Measurements from ENCODE around the gene MAP1LC3A.

Gene MAP1LC3A

DNA sequence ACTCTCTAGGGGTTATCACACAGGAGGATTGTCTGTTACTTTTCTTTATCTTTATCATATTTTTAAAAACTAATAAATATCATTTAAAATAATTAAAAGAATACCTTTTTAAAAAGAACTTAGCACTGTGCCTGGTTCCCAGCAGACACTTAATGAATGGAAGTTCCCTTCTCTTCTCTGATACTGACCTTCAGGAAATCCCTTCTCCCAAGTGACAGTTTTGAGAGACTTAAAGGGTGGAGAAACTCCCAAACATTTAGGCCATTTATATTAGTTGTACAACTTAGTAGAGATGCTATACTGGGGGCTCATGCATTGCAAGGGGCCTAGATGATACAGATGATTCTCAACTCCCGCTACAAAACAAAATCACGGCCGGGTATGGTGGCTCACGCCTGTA is 18.5 kb downstream of the MAP1LC3A start:
- ATAC-seq (no peak), DNase-seq (no peak)

DNA sequence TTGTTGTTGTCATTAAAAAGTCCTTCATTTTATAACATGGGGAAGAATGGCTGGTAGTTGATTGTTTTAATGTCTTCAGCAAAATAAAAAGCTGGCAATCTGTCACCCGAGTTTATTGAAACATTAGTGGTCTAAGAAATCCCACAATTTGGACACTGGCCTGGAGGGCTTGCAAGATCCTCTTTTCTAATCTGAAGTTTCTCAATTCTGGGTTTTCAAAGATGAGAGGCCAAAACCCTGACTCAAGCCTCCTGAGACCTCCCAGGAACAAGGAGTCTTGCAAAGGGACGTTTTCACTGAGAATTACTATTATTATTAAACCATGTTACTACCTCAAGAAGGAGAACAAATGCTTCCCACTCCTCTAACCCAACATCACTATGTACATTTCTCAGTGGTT is 19.5 kb downstream of the MAP1LC3A start:
- no peak for ATAC-seq
- DNase-seq, result no peak

GRCh38 chr20:34578521-34578920 is 20.0 kb downstream of the MAP1LC3A start:
- ATAC-seq, result no peak
- DNase-seq, result no peak

DNA sequence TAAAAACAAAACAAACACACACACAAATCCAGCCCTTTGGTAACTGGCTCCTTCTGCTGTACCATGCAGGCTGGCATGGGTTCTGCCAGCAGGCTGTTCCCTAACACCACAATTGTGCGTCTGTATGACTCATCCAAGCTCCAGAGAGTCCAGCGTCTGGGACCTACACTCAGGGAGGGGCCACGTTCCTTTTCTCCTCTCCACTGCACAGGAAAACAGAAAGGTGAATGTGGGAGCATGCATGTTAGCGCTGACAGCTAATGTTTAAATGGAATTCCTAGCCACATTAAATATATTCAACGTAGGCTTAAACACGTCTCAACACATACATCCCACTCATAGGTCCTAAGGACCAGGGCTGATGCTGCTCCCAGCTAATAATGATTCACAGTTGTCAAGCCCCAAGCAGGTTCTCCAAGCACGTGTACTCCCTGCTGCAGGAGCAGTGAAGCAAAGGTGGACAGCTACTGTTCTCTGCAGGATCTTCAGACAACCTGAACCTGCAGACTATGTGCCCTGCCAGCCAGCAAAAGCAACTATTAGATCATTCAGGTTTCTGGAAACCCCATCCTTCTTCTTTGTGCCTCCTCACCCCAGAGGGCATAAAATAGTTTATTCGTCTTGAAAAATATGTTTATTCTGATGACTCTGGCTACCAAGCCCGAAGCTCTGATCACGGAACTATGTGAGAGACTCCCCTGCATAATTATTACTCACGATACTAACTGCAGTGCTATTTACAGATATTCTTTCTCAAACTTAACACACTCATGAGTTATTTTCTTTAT is 20.9 kb downstream of the MAP1LC3A start:
- DNase-seq (no peak), ATAC-seq (no peak)

DNA sequence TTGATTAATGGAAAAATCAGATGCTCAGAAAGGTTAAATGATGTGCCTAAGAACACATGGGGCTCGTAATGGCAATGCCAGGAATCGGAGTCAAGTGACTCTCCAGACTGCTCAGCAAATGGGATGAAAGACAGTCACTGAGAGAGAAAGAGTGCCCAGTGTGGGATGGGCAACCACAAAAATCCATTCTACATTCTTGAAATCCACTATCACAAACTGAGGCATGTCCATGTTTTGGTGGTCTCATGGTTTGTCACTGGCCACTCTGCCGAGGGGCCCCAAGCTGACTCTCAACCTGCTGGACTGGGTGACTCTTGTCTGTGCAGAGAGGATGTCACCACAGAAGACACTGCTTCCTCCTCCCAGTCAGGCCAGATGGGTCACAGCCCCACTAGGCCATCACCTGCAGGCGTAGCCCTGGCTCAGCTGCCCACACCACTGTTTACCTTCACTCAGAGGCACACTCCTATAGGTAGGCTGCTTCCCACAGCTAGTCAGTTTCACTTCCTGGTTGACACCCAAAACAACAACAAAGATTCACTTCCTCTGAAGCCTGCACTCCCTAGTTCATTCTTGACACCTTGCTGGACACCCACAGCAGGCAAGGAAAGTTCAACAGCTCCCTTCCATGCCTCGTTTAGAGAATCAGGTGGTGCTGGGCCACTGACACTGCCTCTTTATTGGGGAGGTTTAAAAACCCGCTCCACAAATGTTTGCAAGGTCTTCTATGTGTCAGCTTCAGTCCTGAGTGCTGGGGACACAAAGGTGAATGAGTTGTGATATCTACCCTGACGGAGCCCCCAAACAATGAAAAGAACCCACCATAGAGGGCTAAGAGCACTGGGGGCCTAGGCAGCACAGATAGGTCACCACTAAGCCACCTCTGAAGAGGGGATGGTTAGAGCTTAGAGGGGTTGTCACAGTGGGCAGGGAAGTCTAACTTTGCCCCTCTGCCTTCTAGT is 21.7 kb downstream of the MAP1LC3A start:
- DNase-seq (no peak), ATAC-seq (no peak)

DNA sequence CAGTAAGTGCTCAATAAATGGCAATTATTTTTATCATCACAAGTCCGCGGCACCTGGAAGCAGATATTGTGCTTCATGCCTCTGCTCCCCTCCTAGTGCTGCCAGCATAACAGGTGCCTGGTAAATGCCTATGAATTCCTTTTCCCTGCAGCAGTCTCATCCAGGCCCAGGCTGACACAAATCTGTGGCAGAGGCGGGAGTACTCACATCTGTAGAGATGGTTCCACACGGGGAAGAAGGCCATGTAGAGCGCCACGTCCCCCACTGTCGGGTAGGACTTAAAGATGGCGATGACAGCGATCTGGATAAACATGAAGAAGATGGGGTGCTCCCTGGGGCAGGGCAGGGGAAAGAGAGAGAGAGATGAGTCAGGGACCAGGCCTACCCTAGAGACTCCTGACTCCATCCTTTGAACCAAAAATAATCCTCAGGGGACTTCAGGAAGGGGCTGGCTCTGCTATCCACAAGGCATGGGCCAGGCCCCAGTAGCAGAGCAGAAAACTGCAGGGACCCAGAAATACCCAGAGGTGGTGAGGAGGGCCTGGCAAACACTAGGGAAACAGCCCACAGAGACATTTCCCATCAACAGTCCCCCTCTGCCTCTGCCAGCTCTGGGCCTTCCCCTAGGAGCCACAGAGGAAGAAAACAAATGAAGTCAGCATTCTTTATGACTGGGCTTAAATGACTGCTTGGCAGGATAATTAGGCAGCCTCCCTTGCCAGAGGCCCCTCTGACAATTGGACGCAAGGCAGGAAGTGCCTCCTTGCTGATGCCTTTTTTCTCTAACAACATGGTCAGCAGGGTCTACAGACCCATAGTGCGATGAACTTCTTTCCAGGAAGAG is 23.0 kb downstream of the MAP1LC3A start:
- DNase-seq (peak; percentile 39), ATAC-seq (peak; percentile 92)

- no peak for DNase-seq
- no peak for ATAC-seq
These were observed 23.7 kb downstream of the MAP1LC3A start for GRCh38 chr20:34582221-34582620.

GRCh38 chr20:34582911-34583310 is 24.4 kb downstream of the MAP1LC3A start:
- DNase-seq, result no peak

GRCh38 chr20:34583544-34583943 is 25.0 kb downstream of the MAP1LC3A start:
- no peak for DNase-seq
- ATAC-seq, result no peak

More at GRCh38 chr20:34582911-34583310, 24.4 kb downstream of the MAP1LC3A start:
- ATAC-seq, result no peak

DNA sequence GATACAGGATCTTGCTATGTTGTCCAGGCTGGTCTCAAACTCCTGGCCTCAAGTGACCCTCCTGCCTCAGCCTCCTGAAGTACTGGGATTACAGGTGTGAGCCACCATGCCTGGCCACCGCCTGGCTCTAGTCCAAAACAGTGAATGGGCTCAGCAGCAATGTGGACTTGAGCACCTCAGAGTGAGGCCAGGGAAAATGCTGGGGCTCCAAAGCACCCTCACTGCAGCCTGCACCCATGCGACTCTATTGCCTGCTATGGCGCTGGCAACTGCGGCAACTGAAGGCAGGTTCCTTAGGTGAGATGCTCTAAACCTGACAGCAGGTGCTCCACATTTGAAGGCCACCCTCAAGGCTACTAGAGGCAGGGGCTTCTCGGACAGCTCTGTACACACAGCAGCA is 26.5 kb downstream of the MAP1LC3A start:
- DNase-seq, result no peak
- ATAC-seq, result no peak

GRCh38 chr20:34586488-34587163 is 28.1 kb downstream of the MAP1LC3A start:
- DNase-seq (no peak), ATAC-seq (no peak)

DNA sequence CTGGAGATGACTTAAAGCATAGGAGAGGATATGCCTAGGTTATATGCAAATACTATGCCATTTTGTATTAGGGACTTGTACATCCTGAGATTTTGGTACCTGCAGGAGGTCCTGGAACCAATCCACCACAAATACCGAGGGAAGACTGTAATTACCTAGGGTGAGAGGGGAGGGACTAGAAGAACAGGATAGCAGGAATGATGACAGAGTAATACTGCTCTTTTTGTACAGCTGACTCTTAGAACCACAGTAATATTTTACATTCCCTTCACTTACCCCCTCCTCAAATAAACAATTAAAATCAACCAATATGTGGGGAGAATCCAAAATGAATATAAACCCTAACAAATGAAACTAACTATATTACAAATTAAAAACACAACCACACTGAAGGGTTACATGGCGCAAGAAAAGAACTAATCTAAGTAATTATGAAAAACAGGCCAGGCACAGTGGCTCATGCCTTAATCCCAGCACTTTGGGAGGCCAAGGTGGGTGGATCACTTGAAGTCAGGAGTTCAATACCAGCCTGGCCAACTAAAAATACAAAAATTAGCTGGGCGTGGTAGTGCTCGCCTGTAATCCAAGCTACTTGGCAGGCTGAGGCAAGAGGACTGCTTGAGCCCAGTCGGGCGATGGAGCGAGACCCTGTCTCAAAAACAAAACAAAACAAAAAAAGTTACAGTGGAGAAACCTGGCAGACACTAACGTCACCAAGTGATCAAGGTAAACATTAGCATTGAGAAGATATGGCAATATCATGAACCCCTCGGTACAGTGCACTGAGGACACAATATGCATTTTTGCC is 37.1 kb downstream of the MAP1LC3A start:
- ATAC-seq (no peak), DNase-seq (no peak)

DNA sequence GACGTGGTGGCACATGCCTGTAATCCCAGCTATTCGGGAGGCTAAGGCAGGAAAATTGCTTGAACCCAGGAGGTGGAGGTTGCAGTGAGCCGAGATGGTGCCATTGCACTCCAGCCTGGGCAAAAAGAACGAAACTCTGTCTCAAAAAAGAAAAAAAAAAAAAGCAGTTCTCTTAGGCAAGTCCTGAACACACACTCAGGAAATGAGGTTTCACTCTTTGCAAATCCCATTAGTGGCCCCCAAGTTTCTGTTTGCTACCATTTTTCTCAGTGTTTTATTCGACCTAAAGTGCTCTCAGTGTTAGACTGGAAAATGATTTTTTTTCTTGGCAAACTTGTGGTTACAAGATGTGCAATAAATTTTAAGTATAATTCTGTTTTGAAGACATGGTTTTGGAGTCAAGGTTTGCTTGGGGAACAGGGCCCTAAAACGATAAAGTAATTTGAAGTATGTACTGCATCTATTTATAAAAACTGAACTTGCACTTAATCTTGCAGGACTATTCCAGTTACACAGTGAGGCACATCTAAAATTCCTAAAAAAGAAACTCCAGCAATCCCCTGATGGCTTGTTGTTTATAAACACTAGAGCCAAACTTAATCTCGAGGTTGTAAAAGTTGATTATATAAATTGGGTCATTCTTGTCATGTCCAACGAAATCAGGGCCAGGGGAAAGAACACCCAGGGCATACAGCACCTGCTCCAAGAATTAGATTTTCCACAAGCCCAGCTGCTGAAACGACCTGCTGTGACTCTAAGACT is 42.6 kb downstream of the MAP1LC3A start:
- DNase-seq (no peak), ATAC-seq (no peak)

- no peak for DNase-seq
- no peak for ATAC-seq
These were observed 46.7 kb downstream of the MAP1LC3A start for GRCh38 chr20:34604980-34605788.

- no peak for DNase-seq
- no peak for ATAC-seq
These were observed 48.5 kb downstream of the MAP1LC3A start for GRCh38 chr20:34607066-34607465.
